HepG2 (cell line): ENCODE results near the gene NTRK2. TPM values are rescaled to one million over a fixed set of nuclear protein-coding genes. Genes with fewer than 3 reads are reported as not detected.

Experiments used
- ATAC-seq: fragments of 200-7000 bp; cut with Tn5 transposase; 3 replicates; pipeline ENCODE4 v1.9.1; 2020; ENCODE audit warnings: mild to moderate bottlenecking, moderate library complexity
- BruUV-seq: library from RNA; stranded (reverse); fragments of 400-500 nt; replicated peaks from 2 replicates; lab custom pipeline; 2021; lab: Mats Ljungman, UMichigan
- CTCF ChIA-PET: fragments of 300-600 bp; formaldehyde crosslinking; extraction: SDS; loops from one replicate; lab custom pipeline; 2021; ENCODE audit warnings: low total read pairs, inconsistent platforms, low intra/inter-chr PET ratio; lab: Yijun Ruan, JAX
- POLR2A ChIA-PET: fragments of 350-600 bp; sonication (Branson Sonifier 250); formaldehyde crosslinking; loops from one replicate; lab custom pipeline; 2020; ENCODE audit warnings: antibody characterized with exemption, inconsistent platforms; lab: Yijun Ruan, JAX
- DNase-seq: peaks from one replicate; pipeline ENCODE4 v3.0.0-alpha.2; 2015; ENCODE audit warnings: low spot score
- FAIRE-seq: peaks from 3 replicates; lab custom pipeline; 2011; peaks lifted over from hg19 to GRCh38; lab: Jason Lieb, UNC
- H2AFZ ChIP-seq: one replicate; pipeline ENCODE4 v1.6.1; 2011; ENCODE audit warnings: low read length, inconsistent platforms
- H3K27ac ChIP-seq: fragments of 300-600 bp; 3 replicates; pipeline ENCODE4 v1.8.0; 2011; ENCODE audit warnings: mixed run types, mild to moderate bottlenecking, mixed read lengths, low read length, inconsistent platforms; ENCODE audit not compliant: insufficient read depth; ENCODE audit errors: extremely low read length
- H3K27me3 ChIP-seq, 2 experiments: fragments of 200-600 bp in 1 of 2; 2 replicates in 1 of 2; 3 replicates in 1 of 2; pipeline versions ENCODE4 v1.6.0 to v1.8.0; 2011; ENCODE audit warnings: low read length in 2 of 2, mild to moderate bottlenecking in 2 of 2, moderate library complexity in 2 of 2, inconsistent platforms in 1 of 2; ENCODE audit not compliant: insufficient read depth in 2 of 2, control insufficient read depth in 1 of 2
- H3K36me3 ChIP-seq, 2 experiments: fragments of 200-600 bp in 1 of 2; replicated peaks in 1 of 2; 2 replicates in 1 of 2; 3 replicates in 1 of 2; pipeline versions ENCODE4 v1.5.1 to v1.8.0; 2011; ENCODE audit warnings: low read length in 2 of 2, inconsistent platforms in 1 of 2; ENCODE audit not compliant: insufficient read depth in 2 of 2, control insufficient read depth in 1 of 2
- H3K4me1 ChIP-seq: 2 replicates; pipeline ENCODE4 v1.5.1; 2012; ENCODE audit warnings: low read length, inconsistent platforms; ENCODE audit not compliant: insufficient read depth
- H3K4me2 ChIP-seq: 2 replicates; pipeline ENCODE4 v1.6.0; 2011; ENCODE audit warnings: low read depth, low read length, inconsistent platforms
- H3K4me3 ChIP-seq, 3 experiments: fragments of 200-600 bp in 1 of 3; sonication (generic), shearing (Covaris generic) in 1 of 3; replicated peaks in 1 of 3; 2 replicates each; pipeline ENCODE4 v1.5.1; 2011 to 2016; ENCODE audit warnings: low read length in 3 of 3, inconsistent platforms in 2 of 3, low read depth in 2 of 3, mild to moderate bottlenecking in 2 of 3, control low read depth in 1 of 3, mixed read lengths in 1 of 3; ENCODE audit not compliant: insufficient read depth in 1 of 3
- H3K79me2 ChIP-seq: one replicate; pipeline ENCODE4 v1.6.1; 2011; ENCODE audit warnings: low read length, inconsistent platforms; ENCODE audit not compliant: insufficient read depth
- H3K9ac ChIP-seq: 2 replicates; pipeline ENCODE4 v1.6.0; 2011; ENCODE audit warnings: mild to moderate bottlenecking, low read depth, low read length, inconsistent platforms; ENCODE audit not compliant: insufficient read depth
- H3K9me3 ChIP-seq: 2 replicates; pipeline ENCODE4 v1.5.1; 2012; ENCODE audit warnings: mild to moderate bottlenecking, low read length
- H4K20me1 ChIP-seq: 2 replicates; pipeline ENCODE4 v1.6.0; 2011; ENCODE audit warnings: inconsistent platforms, mild to moderate bottlenecking, low read length, moderate library complexity; ENCODE audit not compliant: insufficient read depth
- CHD2 ChIP-seq: IDR thresholded peaks from 2 replicates; pipeline ENCODE4 v1.6.1; 2011; ENCODE audit warnings: low read depth, low read length, improper control_type of control experiment
- PAF1 ChIP-seq: IDR thresholded peaks from 2 replicates; pipeline ENCODE4 v1.6.1; 2016; ENCODE audit warnings: missing genetic modification reagents, missing compliant biosample characterization
- PAX8 ChIP-seq: sonication (generic); formaldehyde crosslinking; IDR thresholded peaks from 2 replicates; pipeline ENCODE4 v1.8.0; 2022; ENCODE audit warnings: mild to moderate bottlenecking, missing genetic modification reagents, borderline replicate concordance
- PITX1 ChIP-seq: sonication (generic); formaldehyde crosslinking; IDR thresholded peaks from 2 replicates; pipeline ENCODE4 v1.5.1; 2020; ENCODE audit warnings: mild to moderate bottlenecking, missing genetic modification reagents
- SAFB2 ChIP-seq: sonication (generic); formaldehyde crosslinking; IDR thresholded peaks from 2 replicates; pipeline ENCODE4 v1.5.1; 2020; ENCODE audit warnings: missing genetic modification reagents, low read depth, mild to moderate bottlenecking, borderline replicate concordance
- SKI ChIP-seq: fragments of 450-650 bp; IDR thresholded peaks from one replicate; pipeline ENCODE4 v1.6.1; 2018; ENCODE audit warnings: mild to moderate bottlenecking; ENCODE audit not compliant: partially characterized antibody
- SP1 ChIP-seq, 2 experiments: fragments of 450-650 bp in 1 of 2; sonication (generic) in 1 of 2; formaldehyde crosslinking in 1 of 2; IDR thresholded peaks; 2 replicates each; pipeline versions ENCODE4 v1.4.0 to v1.6.1; 2016 to 2020; ENCODE audit warnings: missing genetic modification reagents in 1 of 2
- SRSF9 ChIP-seq: fragments of 200-400 bp; formaldehyde crosslinking; IDR thresholded peaks from 2 replicates; pipeline ENCODE4 v1.6.1; 2018; ENCODE audit warnings: borderline replicate concordance, mild to moderate bottlenecking, low read depth, low read length; ENCODE audit not compliant: insufficient read depth, poor library complexity, severe bottlenecking
- STAG1 ChIP-seq: sonication (generic); formaldehyde crosslinking; IDR thresholded peaks from 2 replicates; pipeline ENCODE4 v1.4.0; 2020; ENCODE audit warnings: missing genetic modification reagents
- TARDBP ChIP-seq: sonication (generic); formaldehyde crosslinking; IDR thresholded peaks from 2 replicates; pipeline ENCODE4 v1.8.0; 2022; ENCODE audit warnings: mild to moderate bottlenecking, missing genetic modification reagents
- ZBTB21 ChIP-seq: sonication (generic); formaldehyde crosslinking; IDR thresholded peaks from 2 replicates; pipeline ENCODE4 v1.4.0; 2020; ENCODE audit warnings: missing genetic modification reagents
- ZBTB8A ChIP-seq: sonication (generic); formaldehyde crosslinking; IDR thresholded peaks from 2 replicates; pipeline ENCODE4 v1.4.0; 2020; ENCODE audit warnings: mild to moderate bottlenecking, low read depth, missing genetic modification reagents, borderline replicate concordance
- ZNF383 ChIP-seq: sonication (generic); formaldehyde crosslinking; IDR thresholded peaks from 2 replicates; pipeline ENCODE4 v1.4.0; 2020; ENCODE audit warnings: missing genetic modification reagents, mild to moderate bottlenecking, borderline replicate concordance
- ZNF619 ChIP-seq: sonication (generic); formaldehyde crosslinking; IDR thresholded peaks from 2 replicates; pipeline ENCODE4 v1.4.0; 2020; ENCODE audit warnings: mild to moderate bottlenecking, missing genetic modification reagents
- ZNF672 ChIP-seq: sonication (generic); formaldehyde crosslinking; IDR thresholded peaks from 2 replicates; pipeline ENCODE4 v1.8.1; 2022; ENCODE audit warnings: missing genetic modification reagents
- ZNF749 ChIP-seq: sonication (generic); formaldehyde crosslinking; IDR thresholded peaks from 2 replicates; pipeline ENCODE4 v1.8.0; 2022; ENCODE audit warnings: mild to moderate bottlenecking, missing genetic modification reagents, moderate library complexity, borderline replicate concordance
- WGBS: methylation state at CpG from one replicate; pipeline ENCODE4 v1.1.6; 2017; ENCODE audit warnings: low lambda C conversion rate; 5-methylcytosine and 5-hydroxymethylcytosine counted together
- in situ Hi-C: cut with HindIII; loops from 2 replicates; pipeline ENCODE4 v1.10.0; 2017; ENCODE audit warnings: low pct_unique_long_range_greater_than_20kb; ENCODE audit not compliant: extremely low pct_ligation_motif_present
- intact Hi-C: fragments of 100-400 bp; cut with micrococcal nuclease; formaldehyde crosslinking; loops from one replicate; pipeline ENCODE4 v1.10.0; 2022; ENCODE audit not compliant: unreplicated experiment
- polyA plus RNA-seq, 8 experiments: library from polyadenylated mRNA; depleted of rRNA in 3 of 8; stranded (reverse) in 7 of 8; unstranded in 1 of 8; fragments of >200 nt; fragmentation: Illumina TruSeq in 4 of 8; extraction: Trizol in 4 of 8; gene quantifications; 2 replicates each; pipeline versions ENCODE4 v1.2.1 to v1.2.3, GENCODE V29; 2011 to 2016; ENCODE audit warnings: low read depth in 4 of 8, missing spikeins in 1 of 8, mixed read lengths in 1 of 8; ENCODE audit not compliant: insufficient read depth in 1 of 8
- total RNA-seq, 5 experiments: library from RNA; depleted of rRNA; stranded (reverse); fragments of >200 nt; fragmentation: Illumina TruSeq; extraction: Trizol; gene quantifications; 2 replicates each; pipeline ENCODE4 v1.2.3, GENCODE V29; 2016; ENCODE audit warnings: low read depth in 1 of 5
- TF ChIP-seq, protein P1 (sequence below): sonication (generic); formaldehyde crosslinking; IDR thresholded peaks from 2 replicates; pipeline ENCODE4 v1.8.1; 2023; ENCODE audit warnings: mild to moderate bottlenecking, missing genetic modification reagents, borderline replicate concordance
- TF ChIP-seq, protein P2 (sequence below): sonication (generic); formaldehyde crosslinking; IDR thresholded peaks from 2 replicates; pipeline ENCODE4 v1.4.0; 2020; ENCODE audit warnings: mild to moderate bottlenecking, missing genetic modification reagents

The NTRK2 gene
- total and polyA plus RNA-seq, 2 of the 13 experiments (the other 11 are each of a cell fraction or from before 2014, with no cell fraction given) = not detected

DNA sequence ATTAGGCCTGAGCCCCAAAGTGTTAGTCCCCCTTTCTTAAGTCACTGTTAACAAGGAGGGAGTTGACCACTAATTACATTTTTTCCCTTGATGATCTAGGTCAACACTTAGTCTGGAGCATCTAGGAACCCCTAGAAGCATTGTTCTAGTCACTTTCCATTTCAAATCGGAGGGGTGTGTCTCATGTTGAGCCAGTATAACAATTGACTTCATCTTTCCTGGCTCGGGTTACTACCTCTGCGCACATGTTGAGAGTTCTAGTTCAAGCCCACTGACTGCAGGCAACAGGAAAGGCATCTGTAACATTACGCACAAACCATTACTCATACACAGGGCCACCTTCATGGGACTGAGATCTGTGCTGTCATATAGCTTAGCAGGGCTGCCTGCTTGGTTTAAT is 164.9 kb downstream of the NTRK2 start:
- BruUV-seq = no TSS peak
- ATAC-seq = no peak
- in situ Hi-C loops (no loop called here), intact Hi-C loops (no loop called here)
- no peaks in the 10 kb centered on the region for H3K9me3 ChIP-seq
- no peaks in the 10 kb centered on the region for H3K79me2 ChIP-seq
- H3K4me1 ChIP-seq = no peaks in the 10 kb centered on the region
- no peaks in the 10 kb centered on the region for H4K20me1 ChIP-seq
- no peak overlapping the region for H3K4me3 ChIP-seq
- no peak overlapping the region for H3K27ac ChIP-seq
- DNase-seq = no peak
- H2AFZ ChIP-seq = no peak overlapping the region
- no peak overlapping the region for H3K9ac ChIP-seq
- H3K4me2 ChIP-seq = no peak overlapping the region
- ChIA-PET CTCF (no interaction called here), POLR2A (no interaction called here)
- H3K27me3 ChIP-seq = no peaks in the 10 kb centered on the region
- H3K36me3 ChIP-seq = no peaks in the 10 kb centered on the region
- WGBS = 0% methylated on average over 3 of the region's 4 CpGs
- no peak for FAIRE-seq
- no peak for TF ChIP-seq SP1 (IDR thresholded peaks at IDR 0.05)
- TF ChIP-seq SP1 (CRISPR knock-in tag; IDR thresholded peaks at IDR 0.05) = no peak
- no peak for TF ChIP-seq ZNF383 (CRISPR knock-in tag)
- TF ChIP-seq ZBTB21 (CRISPR knock-in tag) = no peak
- no peak for TF ChIP-seq ZBTB8A (CRISPR knock-in tag)
- no peak for TF ChIP-seq SKI
- no peak for TF ChIP-seq SAFB2 (CRISPR knock-in tag)
- no peak for TF ChIP-seq ZNF749 (CRISPR knock-in tag)
- TF ChIP-seq, protein P1, sequence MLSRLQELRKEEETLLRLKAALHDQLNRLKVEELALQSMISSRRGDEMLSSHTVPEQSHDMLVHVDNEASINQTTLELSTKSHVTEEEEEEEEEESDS (CRISPR knock-in tag) = no peak
- TF ChIP-seq, protein P2, sequence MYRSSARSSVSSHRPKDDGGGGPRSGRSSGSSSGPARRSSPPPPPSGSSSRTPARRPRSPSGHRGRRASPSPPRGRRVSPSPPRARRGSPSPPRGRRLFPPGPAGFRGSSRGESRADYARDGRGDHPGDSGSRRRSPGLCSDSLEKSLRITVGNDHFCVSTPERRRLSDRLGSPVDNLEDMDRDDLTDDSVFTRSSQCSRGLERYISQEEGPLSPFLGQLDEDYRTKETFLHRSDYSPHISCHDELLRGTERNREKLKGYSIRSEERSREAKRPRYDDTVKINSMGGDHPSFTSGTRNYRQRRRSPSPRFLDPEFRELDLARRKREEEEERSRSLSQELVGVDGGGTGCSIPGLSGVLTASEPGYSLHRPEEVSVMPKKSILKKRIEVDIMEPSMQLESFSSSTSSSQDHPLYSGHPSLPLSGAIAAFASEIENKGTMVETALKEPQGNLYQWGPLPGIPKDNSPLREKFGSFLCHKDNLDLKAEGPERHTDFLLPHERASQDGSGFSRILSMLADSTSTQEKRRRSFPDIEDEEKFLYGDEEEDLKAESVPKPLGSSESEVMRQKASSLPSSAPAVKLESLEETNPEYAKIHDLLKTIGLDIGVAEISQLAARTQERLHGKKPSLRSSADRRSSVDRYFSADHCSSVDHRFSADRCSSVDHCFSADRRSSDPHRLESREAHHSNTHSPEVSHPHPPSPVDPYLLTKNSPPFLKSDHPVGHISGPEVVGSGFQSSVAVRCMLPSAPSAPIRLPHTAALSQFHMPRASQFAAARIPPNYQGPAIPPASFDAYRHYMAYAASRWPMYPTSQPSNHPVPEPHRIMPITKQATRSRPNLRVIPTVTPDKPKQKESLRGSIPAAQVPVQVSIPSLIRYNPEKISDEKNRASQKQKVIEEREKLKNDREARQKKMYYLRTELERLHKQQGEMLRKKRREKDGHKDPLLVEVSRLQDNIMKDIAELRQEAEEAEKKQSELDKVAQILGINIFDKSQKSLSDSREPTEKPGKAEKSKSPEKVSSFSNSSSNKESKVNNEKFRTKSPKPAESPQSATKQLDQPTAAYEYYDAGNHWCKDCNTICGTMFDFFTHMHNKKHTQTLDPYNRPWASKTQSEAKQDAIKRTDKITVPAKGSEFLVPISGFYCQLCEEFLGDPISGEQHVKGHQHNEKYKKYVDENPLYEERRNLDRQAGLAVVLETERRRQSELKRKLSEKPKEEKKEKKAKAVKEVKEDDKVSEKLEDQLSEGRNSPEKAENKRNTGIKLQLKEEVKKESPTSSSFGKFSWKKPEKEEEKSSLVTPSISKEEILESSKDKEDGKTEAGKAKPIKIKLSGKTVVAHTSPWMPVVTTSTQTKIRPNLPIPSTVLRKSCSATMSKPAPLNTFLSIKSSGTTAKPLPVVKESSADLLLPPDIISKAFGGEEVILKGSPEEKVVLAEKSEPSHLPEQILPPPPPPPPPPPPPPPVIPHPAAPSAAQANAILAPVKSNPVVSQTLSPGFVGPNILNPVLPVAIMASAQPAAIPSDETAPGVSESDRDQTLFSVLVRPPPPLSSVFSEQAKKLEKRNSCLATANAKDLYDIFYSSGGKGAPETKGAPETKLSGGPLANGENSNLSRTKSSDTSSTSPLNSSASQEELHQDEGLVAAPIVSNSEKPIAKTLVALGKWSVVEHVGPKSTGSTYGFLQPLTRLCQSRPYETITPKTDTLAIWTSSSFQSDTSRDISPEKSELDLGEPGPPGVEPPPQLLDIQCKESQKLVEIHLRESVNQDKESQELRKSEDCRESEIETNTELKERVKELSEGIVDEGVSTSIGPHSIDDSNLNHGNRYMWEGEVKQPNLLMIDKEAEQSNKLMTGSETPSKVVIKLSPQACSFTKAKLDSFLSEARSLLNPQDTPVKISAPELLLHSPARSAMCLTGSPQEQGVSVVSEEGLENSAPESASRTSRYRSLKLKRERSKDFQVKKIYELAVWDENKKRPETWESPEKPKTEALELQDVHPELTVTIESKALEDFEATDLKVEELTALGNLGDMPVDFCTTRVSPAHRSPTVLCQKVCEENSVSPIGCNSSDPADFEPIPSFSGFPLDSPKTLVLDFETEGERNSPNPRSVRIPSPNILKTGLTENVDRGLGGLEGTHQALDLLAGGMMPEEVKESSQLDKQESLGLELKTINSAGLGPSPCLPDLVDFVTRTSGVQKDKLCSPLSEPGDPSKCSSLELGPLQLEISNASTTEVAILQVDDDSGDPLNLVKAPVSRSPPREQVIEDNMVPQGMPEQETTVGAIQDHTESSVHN (CRISPR knock-in tag) = no peak
- no peak for TF ChIP-seq CHD2
- TF ChIP-seq PITX1 = no peak
- TF ChIP-seq ZNF672 (CRISPR knock-in tag) = no peak
- no peak for TF ChIP-seq PAX8 (CRISPR knock-in tag)
- no peak for TF ChIP-seq PAF1
- no peak for TF ChIP-seq TARDBP
- TF ChIP-seq ZNF619 (CRISPR knock-in tag) = no peak
- TF ChIP-seq STAG1 (CRISPR knock-in tag) = no peak
- no peak for TF ChIP-seq SRSF9
